Stimulated activated CD4-positive, alpha-beta T cell treated with anti-CD3 and anti-CD28 coated beads, Interleukin-15, amount 100 ng/mL, for 24 hours (primary cell): ENCODE results near the gene FOXN4.

Experiments
- DNase-seq: peaks from one replicate; pipeline ENCODE4 v3.0.0-alpha.2; 2020

The FOXN4 gene

DNA sequence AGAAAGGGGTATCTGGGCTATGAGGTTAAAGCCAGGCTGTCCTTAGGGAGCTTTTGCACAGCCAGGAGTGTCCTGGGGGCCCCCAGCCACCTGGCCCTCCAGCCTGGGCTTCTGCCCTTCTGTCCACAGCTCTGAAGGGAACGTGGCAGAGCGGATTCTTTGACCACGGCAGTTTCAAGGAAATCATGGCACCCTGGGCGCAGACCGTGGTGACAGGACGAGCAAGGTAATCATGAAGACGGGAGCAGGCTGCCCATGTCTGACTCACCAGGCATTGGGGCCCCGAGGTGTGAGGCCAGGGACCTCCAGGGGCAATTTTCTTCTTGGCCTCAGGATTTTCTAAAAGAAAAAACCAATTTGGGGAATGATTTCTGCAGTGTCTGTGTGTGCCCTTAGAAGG, 53.1 kb downstream of the FOXN4 start:
- DNase-seq, result no peak

DNA sequence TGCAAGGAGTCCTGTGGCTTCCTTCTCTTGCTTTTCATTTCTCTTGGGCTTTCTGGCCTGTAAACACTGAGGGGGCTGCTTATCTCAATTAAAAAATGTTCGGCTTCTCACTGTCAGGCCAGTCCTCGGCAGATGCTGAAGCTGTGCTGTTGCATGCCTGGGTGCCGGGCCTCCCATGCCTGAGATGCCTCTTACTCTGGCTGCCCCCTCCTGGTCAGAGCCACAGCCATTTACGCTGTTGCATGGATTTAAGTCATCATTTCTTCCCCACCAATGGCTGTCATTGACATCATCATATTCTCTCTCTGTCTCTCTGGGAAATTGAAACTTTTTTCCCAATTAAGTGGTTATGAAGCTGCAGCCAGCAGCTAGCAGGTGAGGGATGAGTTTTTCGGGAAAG, 53.7 kb downstream of the FOXN4 start:
- DNase-seq, result no peak

DNA sequence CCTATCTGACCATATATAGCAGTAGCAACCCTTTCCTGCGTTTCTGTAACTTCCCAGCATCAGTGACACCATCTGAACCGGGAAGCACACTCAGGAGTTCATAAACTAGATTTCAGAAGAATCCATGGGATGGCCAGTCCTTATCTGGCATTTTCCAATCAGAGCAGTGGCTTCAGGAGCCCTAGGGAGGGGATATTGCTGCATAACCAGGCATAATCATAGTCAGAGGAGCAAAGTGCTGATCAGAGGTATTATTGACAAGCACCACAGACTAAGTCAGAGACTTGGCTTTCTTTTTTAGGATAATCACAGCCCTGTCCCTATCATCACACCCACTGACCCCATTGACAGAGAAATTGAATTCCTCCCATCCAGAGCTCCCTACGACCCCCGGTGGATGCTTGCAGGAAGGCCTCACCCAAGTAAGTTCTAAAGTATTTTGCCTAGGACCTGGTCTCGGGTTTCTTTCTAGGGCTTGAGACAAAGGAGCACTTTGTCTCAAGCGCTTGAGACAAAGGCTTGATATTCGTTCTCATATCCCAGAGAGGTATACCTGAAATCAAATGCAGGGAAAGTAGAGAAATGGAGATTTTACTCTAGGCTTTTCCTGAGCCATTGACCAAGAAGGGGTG, 55.1 kb downstream of the FOXN4 start:
- no peak for DNase-seq

DNA sequence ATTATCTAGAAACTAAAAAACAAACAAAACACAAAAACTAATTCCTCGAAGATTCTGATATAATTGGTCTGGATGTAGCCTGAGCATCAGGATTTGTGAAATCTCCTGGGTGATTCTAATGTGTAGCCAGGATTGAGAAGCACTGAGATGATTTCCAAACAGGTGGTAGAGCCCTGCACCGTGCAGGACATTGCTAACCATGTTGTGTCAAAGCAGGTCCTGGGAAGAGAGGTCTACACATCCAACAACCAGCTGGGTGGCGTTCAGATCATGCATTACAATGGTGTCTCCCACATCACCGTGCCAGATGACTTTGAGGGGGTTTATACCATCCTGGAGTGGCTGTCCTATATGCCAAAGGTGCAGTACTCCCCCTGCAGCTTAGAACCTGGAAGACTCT, 56.3 kb downstream of the FOXN4 start:
- DNase-seq, result no peak

DNA sequence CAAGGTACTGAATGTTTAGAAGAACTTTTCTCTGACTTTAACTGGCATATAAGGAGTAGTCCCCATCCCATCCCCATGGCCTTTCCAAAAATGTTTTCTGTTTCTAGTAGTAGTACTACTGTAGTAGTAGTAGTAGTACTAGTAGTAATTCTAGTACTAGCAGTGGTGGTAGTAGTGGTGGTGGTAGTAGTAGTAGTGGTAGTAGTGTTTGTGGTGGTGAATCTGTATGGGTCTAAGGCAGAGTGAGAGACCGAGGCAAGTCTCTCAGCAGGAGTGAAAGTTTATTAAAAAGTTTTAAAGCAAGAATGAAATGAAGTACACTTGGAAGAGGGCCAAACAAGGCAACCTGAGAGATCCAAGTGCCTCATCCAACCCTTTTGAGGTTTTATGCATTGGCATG, 58.6 kb downstream of the FOXN4 start:
- no peak for DNase-seq

DNA sequence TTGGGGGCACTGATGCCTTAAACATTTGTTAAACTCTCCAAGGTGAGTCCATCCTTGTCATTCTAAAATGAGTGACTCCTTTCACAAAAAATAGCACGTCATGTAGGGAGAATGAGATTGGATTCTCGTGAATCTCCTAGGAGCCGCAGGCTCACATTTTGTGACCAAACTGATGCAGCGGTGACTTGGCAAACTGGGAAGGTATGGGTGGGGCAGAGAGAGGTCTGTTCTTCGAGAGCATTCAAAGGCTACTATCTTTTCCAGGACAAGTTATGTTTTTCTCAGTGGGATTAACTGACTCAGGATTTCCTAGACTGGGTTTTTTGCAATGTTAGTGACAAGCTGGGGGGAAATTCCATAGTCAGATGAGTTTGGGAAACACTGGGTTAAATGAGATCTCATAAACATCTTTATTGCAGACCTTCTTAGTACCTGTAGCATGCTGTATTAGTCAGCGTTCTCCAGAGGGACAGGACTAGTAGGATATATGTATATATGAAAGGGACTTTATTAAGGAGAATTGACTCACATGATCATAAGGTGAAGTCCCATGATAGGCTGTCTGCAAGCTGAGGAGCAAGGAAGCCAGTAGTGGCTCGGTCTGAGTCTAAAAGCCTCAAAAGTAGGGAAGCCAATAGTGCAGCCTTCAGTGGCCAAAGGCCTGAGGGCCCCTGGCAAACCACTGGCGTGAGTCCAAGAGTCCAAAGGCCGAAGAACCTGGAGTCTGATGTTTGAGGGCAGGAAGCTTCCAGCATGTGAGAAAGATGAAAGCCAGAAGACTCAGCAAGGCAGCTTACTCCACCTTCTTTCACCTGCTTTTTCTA, 61.0 kb downstream of the FOXN4 start:
- DNase-seq, result no peak

DNA sequence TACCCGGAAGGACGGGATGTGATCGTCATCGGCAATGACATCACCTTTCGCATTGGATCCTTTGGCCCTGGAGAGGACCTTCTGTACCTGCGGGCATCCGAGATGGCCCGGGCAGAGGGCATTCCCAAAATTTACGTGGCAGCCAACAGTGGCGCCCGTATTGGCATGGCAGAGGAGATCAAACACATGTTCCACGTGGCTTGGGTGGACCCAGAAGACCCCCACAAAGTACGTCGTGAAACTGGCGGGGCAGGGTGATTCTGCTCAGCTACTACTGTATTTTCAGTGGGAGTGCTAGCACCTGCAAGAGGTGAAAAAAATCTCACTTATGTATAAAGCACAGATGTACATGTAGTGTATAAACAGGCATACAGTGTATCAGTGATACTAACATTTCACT, 62.9 kb downstream of the FOXN4 start:
- no peak for DNase-seq

DNA sequence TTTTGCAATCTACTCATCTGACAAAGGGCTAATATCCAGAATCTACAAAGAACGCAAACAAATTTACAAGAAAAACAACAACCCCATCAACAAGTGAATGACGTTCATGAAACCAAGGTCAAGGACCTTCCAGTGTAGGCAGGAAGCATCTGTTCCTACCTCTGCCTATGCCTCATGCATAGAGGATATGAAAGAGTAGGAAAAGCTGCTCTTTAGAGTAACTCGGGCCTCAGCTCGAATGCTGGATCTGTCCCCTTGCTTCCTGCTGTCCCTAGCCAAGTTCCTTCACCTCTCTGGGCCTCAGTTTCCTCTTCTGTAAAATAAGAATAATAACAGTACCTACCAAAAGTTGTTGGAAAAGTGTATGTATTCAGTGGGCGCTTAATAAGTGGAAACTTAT, 65.0 kb downstream of the FOXN4 start:
- DNase-seq, result no peak

DNA sequence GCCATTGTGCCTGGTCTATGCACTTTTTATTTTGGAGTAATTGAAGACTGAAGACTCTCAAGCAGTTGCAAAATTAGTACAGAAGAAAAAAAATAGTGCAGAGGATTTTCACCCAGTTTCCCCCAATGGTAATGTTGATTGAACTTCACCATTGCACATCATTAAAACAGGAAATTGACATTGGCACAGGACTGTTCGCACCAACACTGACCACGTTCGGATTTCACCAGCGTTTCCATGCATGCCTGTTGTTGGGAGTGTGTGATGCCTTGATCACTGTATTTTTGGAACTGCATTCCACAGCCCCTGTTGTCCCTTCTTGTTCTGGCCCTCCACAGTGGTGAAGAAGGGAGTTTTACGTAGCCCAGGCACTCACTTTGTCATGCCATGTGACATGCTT, 67.1 kb downstream of the FOXN4 start:
- no peak for DNase-seq

DNA sequence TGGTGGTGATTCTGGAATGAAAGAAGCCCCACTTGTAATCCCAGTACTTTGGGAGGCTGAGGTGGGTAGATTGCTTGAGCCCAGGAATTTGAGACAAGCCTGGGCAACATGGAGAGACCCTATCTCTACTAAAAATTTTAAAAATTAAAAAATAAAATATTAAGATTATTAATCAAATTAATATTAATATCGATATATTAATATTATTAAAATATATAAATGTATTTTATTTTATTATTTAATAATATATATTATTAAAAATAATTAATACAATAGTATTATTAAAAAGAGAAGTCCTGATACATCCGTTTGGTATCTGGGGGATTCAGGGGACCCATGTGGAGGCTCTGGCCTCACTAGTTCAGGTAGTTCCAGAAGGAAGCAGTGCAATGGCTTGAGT, 68.7 kb downstream of the FOXN4 start:
- DNase-seq, result no peak

DNA sequence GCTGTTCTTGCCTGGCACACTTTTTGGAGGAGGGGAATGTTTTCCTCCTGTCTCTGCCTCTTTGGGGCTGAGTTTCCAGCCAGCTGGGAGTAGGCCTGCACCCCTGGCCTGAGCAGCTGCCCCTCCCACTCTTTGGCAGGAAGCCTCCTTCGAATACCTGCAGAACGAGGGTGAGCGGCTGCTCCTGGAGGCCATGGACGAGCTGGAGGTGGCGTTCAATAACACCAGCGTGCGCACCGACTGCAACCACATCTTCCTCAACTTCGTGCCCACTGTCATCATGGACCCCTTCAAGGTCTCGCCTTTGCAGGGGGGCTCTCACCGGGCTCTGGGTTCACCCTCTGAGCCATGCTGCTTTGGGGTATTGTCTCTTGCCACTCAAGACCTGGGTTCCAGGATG, 69.4 kb downstream of the FOXN4 start:
- no peak for DNase-seq

DNA sequence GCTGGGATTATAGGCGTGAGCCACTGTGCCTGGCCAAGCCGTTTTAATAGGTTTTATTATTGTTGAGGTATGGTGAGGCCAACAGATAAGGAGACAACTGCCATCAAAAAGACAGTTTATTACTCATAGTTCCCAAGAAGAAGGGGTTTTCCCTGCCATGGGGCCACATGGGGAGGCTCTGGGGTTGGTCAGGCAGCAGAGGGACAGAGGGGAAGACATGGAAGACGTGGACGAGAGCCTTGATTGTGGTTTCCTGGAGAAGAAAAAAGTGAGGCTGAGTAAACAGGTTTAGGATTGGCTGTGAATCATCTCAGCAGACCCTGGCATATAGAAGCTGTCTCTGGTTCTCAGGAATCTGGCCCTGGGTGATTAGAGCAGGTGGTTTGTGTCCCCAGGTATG, 69.9 kb downstream of the FOXN4 start:
- DNase-seq, result no peak

DNA sequence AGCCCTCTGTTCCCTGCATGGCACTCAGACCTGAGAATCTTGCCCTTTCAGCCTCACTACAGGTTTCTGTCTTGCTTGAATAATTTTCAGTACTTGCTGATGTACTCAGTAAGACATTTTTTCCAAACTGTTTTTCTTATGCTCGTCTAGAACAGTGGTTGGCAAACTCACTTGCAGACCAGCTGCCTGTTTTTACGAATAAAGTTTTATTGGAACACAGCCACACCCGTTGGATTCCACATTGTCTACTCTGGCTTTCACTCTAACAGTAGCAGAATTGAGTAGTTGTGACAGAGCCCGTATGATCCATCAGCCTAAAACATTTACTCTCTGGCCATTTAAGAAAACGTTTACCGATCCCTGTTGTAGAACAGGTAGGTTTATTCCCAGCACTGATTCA, 72.8 kb downstream of the FOXN4 start:
- no peak for DNase-seq

DNA sequence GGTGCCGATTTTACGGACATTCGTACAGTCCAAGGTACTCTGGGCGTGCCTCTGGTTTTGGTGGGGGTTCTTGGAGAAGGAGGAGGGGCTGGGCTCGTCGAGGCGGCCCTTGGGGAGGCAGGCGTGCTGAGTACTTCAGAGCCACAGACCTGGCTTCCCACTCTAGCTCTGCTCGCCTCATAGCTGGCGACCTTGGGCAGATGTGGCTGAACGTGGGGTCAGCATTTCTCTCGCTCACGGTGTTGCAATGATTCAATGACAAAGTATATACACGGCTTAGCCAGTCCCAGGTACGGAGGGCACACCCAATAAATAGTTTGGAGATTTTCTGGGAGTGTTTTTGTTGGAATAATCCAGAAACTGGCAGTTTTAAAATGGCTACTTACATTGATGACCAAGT, 75.1 kb downstream of the FOXN4 start:
- no peak for DNase-seq

DNA sequence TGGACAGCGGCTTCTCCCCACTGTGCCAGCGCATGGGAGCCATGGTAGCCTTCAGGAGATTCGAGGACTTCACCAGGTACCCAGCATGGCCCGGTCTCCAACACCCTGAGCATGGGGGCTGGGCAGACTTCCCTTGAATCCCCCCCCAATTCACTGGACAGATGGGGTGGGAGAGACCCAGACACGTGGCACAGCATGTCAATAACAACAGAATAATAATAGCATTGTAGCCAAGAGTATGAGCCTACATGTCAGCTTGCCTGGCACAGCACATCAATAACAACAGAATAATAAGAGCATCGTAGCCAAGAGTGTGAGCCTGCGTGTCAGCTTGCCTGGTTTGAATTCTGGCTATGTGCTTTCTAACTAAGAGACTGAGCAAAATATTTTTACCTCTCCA, 76.4 kb downstream of the FOXN4 start:
- no peak for DNase-seq

DNA sequence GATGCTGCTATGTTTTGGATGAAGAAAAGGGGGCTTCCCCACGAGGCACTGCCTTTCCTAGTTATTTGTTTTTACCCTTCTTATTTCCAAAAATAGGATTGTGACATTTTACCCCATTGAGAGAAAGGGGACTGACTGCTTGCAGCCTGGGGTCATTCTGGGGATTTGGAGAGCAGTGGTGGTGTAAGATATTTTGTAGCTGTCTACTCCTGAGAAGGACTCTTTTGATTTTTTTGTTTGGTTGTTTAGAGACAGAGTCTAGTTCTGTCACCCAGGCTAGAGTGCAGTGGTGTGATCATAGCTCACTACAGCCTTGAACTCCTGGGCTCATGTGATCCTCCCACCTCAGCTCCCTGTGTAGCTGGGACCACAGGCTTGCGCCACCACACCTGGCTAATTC, 78.9 kb downstream of the FOXN4 start:
- no peak for DNase-seq

DNA sequence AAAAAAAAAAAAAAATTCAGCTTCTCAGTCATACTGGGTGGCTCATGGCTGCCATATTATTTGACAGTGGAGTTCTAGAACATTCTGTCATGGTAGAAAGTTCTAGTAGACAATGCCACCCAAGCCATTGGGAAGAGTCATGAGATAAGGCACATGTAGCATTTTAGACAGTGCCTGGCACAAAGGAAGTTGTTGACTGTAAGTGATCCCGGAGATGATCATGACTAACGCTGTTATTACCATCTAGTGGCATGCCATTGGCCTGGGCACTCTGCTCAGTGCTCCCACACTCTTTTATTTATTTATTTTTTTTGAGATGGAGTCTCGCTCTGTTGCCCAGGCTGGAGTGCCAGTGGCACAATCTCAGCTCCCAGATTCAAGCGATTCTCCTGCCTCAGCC, 80.4 kb downstream of the FOXN4 start:
- DNase-seq, result no peak
